ENCODE results near the gene KLHL29. TPM values are rescaled to one million over a fixed set of nuclear protein-coding genes. Genes with fewer than 3 reads are reported as not detected.

KLHL29 gene
- total and polyA plus RNA-seq, 9 donors, result 3.0 to 6.6 (median 3.9) TPM

DNA sequence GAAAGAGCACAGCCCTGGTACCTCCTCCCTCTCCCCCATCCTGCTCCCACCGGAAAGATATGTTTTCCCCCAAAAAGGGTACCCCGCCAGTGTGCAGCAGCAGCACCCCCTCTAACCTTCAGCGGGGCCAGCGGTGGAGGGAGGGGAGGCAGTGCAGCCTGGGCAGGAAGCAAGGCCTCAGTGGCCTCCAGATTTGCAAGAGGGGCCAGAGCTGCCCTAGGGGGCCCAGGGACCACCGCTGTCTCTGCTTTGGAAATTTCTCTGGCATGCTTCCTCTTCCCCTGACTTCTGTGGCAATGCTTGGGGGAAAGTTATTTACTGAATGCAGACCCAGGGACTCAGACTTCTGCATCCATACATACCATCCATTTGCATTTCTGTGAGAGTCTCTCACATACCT, 111.5 kb downstream of the KLHL29 start:
- H3K4me1 ChIP-seq (ENCODE audit: insufficient read depth), result peaks cover 15% of the 10 kb centered on the region
- WGBS, 3 donors, result 73 to 85% (median 84%) methylated on average over 5 of the region's 5 CpGs
- peak in 1 of 5 donors; percentile 23 for DNase-seq

DNA sequence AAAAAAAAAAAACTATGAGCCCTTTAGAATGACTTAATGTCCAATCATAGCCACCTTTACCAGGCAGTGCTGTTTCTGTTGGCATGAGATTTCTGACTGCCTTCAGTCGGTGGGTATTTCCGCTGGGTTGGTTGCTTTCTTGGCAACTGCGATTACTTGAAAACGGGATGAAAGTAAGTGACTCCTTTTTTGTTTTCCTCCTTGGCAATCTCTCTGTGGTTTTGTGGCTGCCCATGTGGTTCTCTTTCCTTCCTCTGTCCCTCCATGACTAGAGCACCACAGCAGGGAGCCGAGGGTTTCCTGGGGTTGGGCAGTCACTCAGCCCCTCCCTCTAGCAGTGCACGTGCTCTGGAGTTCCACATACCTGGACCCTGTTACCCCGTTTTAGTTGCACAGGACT, 112.1 kb downstream of the KLHL29 start:
- Histone ChIP-seq H3K27ac (no peak overlapping the region), H3K27me3 (no peaks in the 10 kb centered on the region), H3K4me3 (no peak overlapping the region), H3K4me1 (ENCODE audit: insufficient read depth) (peaks cover 15% of the 10 kb centered on the region), H3K9me3 (no peaks in the 10 kb centered on the region), H3K36me3 (no peaks in the 10 kb centered on the region)
- DNase-seq, result no peak
- TF ChIP-seq, protein P1, sequence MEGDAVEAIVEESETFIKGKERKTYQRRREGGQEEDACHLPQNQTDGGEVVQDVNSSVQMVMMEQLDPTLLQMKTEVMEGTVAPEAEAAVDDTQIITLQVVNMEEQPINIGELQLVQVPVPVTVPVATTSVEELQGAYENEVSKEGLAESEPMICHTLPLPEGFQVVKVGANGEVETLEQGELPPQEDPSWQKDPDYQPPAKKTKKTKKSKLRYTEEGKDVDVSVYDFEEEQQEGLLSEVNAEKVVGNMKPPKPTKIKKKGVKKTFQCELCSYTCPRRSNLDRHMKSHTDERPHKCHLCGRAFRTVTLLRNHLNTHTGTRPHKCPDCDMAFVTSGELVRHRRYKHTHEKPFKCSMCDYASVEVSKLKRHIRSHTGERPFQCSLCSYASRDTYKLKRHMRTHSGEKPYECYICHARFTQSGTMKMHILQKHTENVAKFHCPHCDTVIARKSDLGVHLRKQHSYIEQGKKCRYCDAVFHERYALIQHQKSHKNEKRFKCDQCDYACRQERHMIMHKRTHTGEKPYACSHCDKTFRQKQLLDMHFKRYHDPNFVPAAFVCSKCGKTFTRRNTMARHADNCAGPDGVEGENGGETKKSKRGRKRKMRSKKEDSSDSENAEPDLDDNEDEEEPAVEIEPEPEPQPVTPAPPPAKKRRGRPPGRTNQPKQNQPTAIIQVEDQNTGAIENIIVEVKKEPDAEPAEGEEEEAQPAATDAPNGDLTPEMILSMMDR (IDR thresholded peaks at IDR 0.05), result no peak
- TF ChIP-seq POLR2A (IDR thresholded peaks at IDR 0.05), result no peak
- TF ChIP-seq EP300 (IDR thresholded peaks at IDR 0.05), result no peak
- WGBS, 3 donors, result 57 to 77% (median 69%) methylated on average over 7 of the region's 7 CpGs
- intact Hi-C loops (cut with DNase I), result no loop called here

More for the DNA sequence above, 111.5 kb downstream of the KLHL29 start:
- H3K9me3 ChIP-seq, result no peaks in the 10 kb centered on the region
- no peak overlapping the region for H3K4me3 ChIP-seq
- H3K36me3 ChIP-seq, result no peaks in the 10 kb centered on the region
- no peak for TF ChIP-seq EP300 (IDR thresholded peaks at IDR 0.05)
- TF ChIP-seq, protein P1 (IDR thresholded peaks at IDR 0.05), result no peak
- no peak for TF ChIP-seq POLR2A (IDR thresholded peaks at IDR 0.05)
- H3K27me3 ChIP-seq, result no peaks in the 10 kb centered on the region
- intact Hi-C loops (cut with DNase I), result no loop called here
- no peak overlapping the region for H3K27ac ChIP-seq

DNA sequence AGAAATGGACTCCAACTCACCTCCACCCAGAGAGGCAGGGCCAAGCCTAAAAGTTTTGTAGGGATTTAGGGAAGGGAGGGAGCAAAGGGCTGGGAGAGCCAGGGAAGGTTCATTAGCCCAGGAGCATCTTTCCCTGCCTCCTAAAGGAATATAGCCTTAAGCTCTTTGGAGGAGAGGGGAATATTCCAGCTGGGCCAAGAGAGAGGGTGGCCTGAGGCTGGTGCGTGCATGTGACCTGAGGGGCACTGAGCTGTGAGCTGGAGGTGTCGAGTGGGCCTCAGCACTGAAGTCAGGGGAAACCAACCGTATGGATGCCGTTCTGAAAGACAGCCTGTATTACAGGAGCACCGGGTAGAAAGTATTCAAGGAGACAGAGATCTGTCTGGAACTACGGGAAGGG, 112.6 kb downstream of the KLHL29 start:
- 79 to 92% (median 87%) methylated on average over 6 of the region's 6 CpGs for WGBS, 3 donors
- Histone ChIP-seq H3K9me3 (no peaks in the 10 kb centered on the region), H3K4me1 (ENCODE audit: insufficient read depth) (peaks cover 15% of the 10 kb centered on the region), H3K27me3 (no peaks in the 10 kb centered on the region), H3K4me3 (no peak overlapping the region), H3K27ac (no peak overlapping the region), H3K36me3 (no peaks in the 10 kb centered on the region)
- DNase-seq, result no peak
- TF ChIP-seq, protein P1 (IDR thresholded peaks at IDR 0.05), result no peak
- no peak for TF ChIP-seq EP300 (IDR thresholded peaks at IDR 0.05)
- TF ChIP-seq POLR2A (IDR thresholded peaks at IDR 0.05), result no peak
- intact Hi-C loops (cut with DNase I), result no loop called here

DNA sequence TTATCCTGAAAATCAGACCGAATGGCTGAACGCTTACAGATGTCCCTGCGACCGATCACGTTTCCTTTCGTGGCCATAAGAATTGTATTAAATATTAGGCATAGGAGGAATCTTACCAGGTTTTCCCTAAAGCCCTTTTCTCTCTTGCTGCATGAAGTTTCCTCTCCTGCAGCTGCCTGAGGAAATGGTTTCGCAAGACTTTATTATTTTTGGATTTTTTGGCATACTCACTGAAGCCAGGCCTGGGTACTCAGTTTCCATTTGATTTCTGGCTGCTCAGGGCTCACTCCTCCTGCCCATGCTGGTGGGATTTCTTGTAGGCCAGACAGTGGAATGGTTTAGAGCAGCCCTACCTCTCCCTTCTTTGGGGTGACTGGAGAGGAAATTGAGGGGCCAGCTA, 114.0 kb downstream of the KLHL29 start:
- WGBS, 3 donors, result 80 to 90% (median 87%) methylated on average over 7 of the region's 7 CpGs
- intact Hi-C loops (cut with DNase I), result no loop called here
- Histone ChIP-seq H3K27me3 (no peaks in the 10 kb centered on the region), H3K36me3 (no peaks in the 10 kb centered on the region), H3K4me3 (no peak overlapping the region), H3K4me1 (ENCODE audit: insufficient read depth) (peaks cover 15% of the 10 kb centered on the region), H3K9me3 (no peaks in the 10 kb centered on the region), H3K27ac (peak overlapping the region in 1 of 2 donors; percentile 40)
- no peak for DNase-seq
- TF ChIP-seq, protein P1 (IDR thresholded peaks at IDR 0.05), result no peak
- no peak for TF ChIP-seq EP300 (IDR thresholded peaks at IDR 0.05)

Data from ovary (tissue), 9 donors.